ENCODE results near the gene KRT33B.

The KRT33B gene

DNA sequence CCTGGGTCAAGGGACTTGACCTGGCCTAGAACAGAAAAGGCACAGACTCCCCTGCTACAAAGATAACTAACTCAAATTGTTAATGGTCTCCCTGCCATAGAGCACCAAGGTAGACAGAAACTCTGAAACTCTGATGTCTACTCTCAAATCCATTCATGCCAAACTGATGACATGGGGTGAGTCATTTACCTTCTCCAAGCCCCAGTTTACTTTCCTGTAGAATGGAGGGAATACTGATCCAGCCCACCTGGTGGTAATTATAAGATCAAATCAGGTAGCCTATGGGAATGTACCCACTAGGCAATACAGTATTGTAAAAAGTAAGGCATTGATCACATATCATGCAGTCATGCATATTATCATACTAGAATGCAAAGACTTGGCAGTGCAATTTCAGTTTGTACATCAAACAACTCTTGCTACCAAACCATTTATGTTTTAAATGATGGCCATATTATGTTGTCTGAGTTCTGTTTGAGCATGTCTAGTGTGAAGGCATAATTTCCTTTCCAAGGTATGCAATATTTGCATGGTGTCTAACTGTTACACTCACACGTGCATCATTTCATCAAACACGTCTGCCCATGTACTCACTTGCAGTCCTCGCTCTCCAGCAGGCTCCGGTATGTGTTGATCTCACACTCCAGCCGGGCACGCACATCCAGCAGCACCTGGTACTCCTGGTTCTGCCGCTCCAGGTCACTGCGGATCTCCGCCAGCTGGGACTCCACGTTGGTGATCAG, 24.8 kb upstream of the KRT33B start:
- DNase-seq (ENCODE audit: low read depth) = no peak
- TF ChIP-seq, protein P1, sequence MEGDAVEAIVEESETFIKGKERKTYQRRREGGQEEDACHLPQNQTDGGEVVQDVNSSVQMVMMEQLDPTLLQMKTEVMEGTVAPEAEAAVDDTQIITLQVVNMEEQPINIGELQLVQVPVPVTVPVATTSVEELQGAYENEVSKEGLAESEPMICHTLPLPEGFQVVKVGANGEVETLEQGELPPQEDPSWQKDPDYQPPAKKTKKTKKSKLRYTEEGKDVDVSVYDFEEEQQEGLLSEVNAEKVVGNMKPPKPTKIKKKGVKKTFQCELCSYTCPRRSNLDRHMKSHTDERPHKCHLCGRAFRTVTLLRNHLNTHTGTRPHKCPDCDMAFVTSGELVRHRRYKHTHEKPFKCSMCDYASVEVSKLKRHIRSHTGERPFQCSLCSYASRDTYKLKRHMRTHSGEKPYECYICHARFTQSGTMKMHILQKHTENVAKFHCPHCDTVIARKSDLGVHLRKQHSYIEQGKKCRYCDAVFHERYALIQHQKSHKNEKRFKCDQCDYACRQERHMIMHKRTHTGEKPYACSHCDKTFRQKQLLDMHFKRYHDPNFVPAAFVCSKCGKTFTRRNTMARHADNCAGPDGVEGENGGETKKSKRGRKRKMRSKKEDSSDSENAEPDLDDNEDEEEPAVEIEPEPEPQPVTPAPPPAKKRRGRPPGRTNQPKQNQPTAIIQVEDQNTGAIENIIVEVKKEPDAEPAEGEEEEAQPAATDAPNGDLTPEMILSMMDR (IDR thresholded peaks at IDR 0.05; ENCODE audit: low read length, missing control alignments) = no peak
- H3K4me3 ChIP-seq (replicated peaks; ENCODE audit: low read depth, low read length) = no peak overlapping the region

DNA sequence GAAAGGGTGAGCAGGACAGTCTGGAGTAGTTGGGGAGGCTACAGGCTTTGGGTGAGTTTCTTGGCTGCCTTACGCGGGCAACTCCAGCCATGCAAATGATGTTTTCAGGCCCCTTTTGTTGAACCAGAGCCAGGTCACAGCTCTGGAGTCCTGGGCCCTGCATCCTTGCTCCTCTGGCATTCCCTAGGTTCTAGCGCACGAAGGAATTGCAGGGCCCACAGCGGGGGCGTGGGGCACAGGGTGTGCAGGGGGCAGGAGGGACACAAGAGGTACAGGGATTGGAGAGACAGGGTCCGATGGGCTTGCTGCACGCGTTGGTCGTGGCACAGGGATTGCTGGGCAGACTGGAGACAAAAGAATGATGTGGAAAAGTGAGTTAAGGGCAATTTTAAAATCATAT, 24.2 kb upstream of the KRT33B start:
- no peak for DNase-seq (ENCODE audit: low read depth)
- H3K4me3 ChIP-seq (replicated peaks; ENCODE audit: low read depth, low read length) = no peak overlapping the region
- TF ChIP-seq, protein P1 (IDR thresholded peaks at IDR 0.05; ENCODE audit: low read length, missing control alignments) = no peak

DNA sequence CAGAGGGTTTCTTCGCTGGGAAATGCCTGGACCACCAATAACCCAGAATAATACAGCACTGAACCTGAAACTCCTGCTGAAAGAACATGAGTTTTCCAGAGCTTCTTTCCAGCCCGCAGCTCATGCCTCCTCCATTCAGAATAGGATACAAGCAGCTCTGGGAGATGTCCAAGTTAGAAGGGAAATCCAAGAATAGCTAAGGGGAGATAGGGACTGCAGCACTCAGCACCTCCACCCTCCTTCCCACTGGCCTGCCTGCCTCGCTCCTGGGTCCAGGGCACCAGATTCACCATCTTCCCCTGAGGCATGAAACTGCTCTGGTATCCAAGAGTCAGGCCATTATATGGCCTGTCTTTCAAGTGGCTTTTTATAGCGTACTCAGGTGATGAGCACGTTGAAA, 23.7 kb upstream of the KRT33B start:
- no peak overlapping the region for H3K4me3 ChIP-seq (replicated peaks; ENCODE audit: low read depth, low read length)
- TF ChIP-seq, protein P1 (IDR thresholded peaks at IDR 0.05; ENCODE audit: low read length, missing control alignments) = no peak
- DNase-seq (ENCODE audit: low read depth) = peak; percentile 46

DNA sequence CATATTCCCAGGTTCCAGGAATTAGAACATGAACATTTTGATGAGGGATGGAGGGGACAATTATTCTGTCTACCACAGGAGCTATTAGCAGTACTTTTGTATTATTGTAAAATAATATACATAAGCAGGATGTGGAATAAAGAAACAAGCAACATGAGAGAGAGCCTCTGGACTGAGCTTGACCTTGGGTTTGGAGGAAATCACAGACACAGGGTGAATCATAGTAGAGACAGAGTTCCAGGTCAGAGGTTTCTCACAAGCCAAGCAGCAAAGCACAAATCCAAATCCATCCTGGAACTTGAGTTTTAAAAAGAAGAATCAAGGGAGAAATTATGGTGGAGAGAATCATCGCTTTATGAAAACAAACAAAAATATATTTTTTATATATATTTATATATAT, 22.7 kb upstream of the KRT33B start:
- TF ChIP-seq, protein P1 (IDR thresholded peaks at IDR 0.05; ENCODE audit: low read length, missing control alignments) = no peak
- DNase-seq (ENCODE audit: low read depth) = no peak
- H3K4me3 ChIP-seq (replicated peaks; ENCODE audit: low read depth, low read length) = no peak overlapping the region

DNA sequence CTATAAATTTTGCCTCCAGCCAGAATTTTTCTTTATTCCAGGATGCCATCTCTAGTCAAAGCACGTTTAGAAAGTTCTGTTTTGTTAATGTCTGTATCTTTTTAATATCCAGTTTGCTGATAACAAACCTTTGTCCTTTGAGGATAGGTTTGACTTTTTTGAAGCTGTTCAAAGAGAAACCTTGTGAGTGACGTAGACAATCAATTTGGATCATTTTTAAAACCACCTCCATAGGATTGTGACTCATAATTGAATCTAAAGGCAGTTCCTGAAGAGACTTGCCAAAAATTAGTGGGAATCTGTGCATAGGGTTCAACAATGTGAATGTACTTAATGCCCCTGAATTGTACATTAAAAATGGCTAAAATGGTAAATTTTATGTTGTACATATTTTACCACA, 21.9 kb upstream of the KRT33B start:
- TF ChIP-seq, protein P1 (IDR thresholded peaks at IDR 0.05; ENCODE audit: low read length, missing control alignments) = no peak
- no peak overlapping the region for H3K4me3 ChIP-seq (replicated peaks; ENCODE audit: low read depth, low read length)
- no peak for DNase-seq (ENCODE audit: low read depth)

DNA sequence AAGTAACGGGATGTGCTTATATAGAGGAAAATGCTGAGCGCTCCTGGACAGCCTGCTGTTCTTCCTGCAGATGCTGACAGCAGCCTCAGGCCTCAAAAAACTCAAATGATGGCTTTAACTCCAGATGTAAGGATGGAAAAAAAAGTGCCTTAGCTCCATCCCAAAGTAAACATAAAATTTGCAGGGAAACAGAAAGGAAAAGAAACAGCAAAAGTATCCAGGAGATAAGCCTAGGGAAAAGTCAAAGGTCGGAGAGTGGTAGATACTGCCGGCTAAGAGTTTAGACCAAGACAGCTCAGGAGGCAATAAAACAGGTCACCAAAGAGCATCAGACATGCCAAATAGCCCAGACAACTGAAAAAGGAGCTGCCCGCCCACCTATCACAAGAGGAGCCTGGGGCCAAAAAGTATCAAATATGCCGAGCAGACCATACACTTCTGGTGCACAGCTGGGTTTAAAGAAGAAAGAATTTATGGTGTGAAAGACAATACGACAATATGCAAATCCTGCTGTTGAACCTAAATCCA, 20.9 kb upstream of the KRT33B start:
- no peak overlapping the region for H3K4me3 ChIP-seq (replicated peaks; ENCODE audit: low read depth, low read length)
- DNase-seq (ENCODE audit: low read depth) = no peak
- TF ChIP-seq, protein P1 (IDR thresholded peaks at IDR 0.05; ENCODE audit: low read length, missing control alignments) = no peak

DNA sequence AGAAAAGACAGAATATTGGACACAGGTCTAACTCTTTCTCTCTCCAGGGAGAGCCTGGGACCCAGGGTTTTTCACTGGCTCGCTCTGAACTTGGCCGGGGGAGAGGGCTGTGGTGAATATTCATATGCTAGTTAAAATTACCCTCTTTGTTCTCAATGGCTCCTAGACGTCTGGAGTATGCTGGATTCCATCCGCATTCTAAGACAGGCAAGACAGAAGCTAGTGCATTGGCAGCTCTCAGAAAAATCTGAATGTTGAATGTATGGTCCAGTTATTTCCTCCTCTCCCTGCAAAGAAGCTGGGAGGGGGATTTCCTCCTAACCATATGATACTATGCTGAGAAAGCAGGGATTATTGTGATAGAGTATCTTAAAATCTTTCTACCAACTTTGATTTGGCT, 18.1 kb upstream of the KRT33B start:
- DNase-seq (ENCODE audit: low read depth) = no peak
- H3K4me3 ChIP-seq (replicated peaks; ENCODE audit: low read depth, low read length) = no peak overlapping the region
- TF ChIP-seq, protein P1 (IDR thresholded peaks at IDR 0.05; ENCODE audit: low read length, missing control alignments) = no peak

Measured in fibroblast of pulmonary artery (primary cell).